Fibroblast of villous mesenchyme (primary cell): ENCODE results near the gene ZSWIM6. TPM values are rescaled to one million over a fixed set of nuclear protein-coding genes. Genes with fewer than 3 reads are reported as not detected.

Source experiments
- DNase-seq: peaks from one replicate; pipeline ENCODE4 v3.0.0-alpha.2; 2010; ENCODE audit warnings: low read depth
- H3K4me3 ChIP-seq: 2 replicates; pipeline ENCODE4 v1.5.1; 2011; ENCODE audit warnings: low read depth, mild to moderate bottlenecking, low read length
- CTCF ChIP-seq: IDR thresholded peaks from 2 replicates; pipeline ENCODE4 v1.5.1; 2012; ENCODE audit warnings: low read depth, mild to moderate bottlenecking, low read length; ENCODE audit not compliant: insufficient read depth
- total RNA-seq: library from RNA; depleted of rRNA; stranded (reverse); fragments of >200 nt; gene quantifications from 2 replicates; pipeline ENCODE4 v1.2.3, GENCODE V29; 2012

Gene ZSWIM6
- total RNA-seq, 1 donor: 16.4 TPM

GRCh38 chr5:61559146-61559545 lies 227.1 kb downstream of the ZSWIM6 start:
- no peak for DNase-seq
- TF ChIP-seq CTCF: no peak
- H3K4me3 ChIP-seq: no peak overlapping the region

DNA sequence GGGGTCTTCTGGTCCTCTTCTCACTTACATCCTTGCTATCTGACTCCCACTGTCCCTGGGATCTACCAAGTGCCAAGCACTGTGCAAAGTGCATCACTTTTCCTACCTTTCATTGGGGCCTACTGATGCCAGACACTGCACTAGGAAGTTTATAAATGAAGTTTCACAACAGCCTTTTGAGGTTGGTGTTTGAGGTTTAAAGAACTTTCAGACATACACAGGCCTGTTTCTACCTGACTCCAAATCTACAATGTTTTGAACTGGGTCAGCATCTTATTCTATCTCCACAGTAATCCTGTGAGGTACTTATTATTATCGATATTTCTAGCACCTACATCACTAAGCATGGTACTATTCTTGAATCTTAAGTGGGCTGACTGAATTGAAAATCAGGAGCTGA lies 227.7 kb downstream of the ZSWIM6 start:
- DNase-seq: no peak
- TF ChIP-seq CTCF: no peak

DNA sequence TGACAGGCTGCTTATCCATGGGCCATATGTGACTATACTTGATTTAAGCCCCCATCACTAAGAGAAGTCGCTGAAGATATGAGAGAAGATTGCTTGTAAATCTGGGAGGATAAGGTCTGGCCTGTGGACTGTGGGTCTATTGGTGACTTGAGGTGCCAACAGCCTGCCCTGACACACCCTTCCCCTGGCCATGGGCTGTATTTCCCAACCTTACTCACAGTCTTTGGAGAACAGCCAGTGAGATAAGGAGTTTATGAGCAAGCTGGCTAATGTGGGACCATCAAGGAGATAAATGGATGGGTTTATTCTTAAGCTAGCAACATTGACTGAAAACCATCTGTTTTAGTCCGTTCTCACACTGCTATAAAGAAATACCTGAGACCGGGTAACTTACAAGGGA lies 231.3 kb downstream of the ZSWIM6 start:
- no peak overlapping the region for H3K4me3 ChIP-seq
- TF ChIP-seq CTCF: no peak
- peak; percentile 85 for DNase-seq

More for the DNA sequence above, 227.7 kb downstream of the ZSWIM6 start:
- no peak overlapping the region for H3K4me3 ChIP-seq

DNA sequence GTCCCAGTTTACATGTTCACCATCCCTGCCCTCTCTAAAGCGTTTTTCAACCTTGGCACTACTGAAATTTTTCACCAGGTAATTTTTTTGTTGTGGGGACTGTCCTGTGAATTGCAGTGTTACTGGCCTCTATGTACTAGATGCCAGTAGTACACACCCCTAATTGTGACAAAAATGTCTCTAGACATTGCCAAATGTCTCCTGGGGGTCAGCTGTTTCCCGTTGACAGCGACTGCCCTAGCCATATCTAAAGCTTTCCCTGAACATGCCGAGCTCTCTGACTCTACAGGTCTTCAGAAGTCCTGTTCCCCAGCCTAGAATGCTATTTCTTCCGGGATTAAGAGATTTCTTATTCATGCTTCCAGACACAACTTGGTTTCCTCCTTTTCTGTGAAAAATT lies 235.3 kb downstream of the ZSWIM6 start:
- no peak for DNase-seq
- TF ChIP-seq CTCF: no peak
- no peak overlapping the region for H3K4me3 ChIP-seq

DNA sequence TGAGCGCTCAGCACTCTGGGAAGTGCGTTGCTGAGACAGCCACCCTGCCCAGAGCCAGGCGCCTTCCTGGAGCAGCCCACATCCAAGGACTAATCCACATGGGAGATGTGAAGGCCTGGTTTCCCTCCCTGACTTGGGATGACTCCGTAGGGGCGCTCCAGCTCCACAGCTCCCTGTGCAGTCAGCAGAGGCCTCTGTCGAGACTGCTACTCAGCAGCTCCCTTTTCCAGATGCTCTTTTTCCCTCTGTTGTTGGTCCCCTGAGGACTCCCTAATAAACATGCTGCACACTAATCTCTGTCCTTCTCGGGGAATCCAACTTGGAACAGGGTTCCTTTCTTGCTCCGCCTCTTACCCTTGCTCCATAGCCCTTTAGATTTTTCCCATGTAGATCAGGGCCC lies 237.3 kb downstream of the ZSWIM6 start:
- peak; percentile 22 for DNase-seq
- TF ChIP-seq CTCF: no peak
- H3K4me3 ChIP-seq: no peak overlapping the region

GRCh38 chr5:61570767-61571166 lies 238.7 kb downstream of the ZSWIM6 start:
- TF ChIP-seq CTCF: no peak
- H3K4me3 ChIP-seq: no peak overlapping the region
- DNase-seq: no peak

- TF ChIP-seq CTCF: no peak
- DNase-seq: no peak
- no peak overlapping the region for H3K4me3 ChIP-seq
These were observed 240.9 kb downstream of the ZSWIM6 start for GRCh38 chr5:61572959-61573358.
